Activated effector memory CD4-positive, alpha-beta T cell treated with Interleukin-2 at 50 U/mL for 16 hours (primary cell): Measurements from ENCODE around the gene FAM156A.
"Not testable (repeated sequence)": the region's sequence is repeated elsewhere in the genome, so short reads cannot be mapped to it uniquely, and the experiment has no call there.

Source experiments
- DNase-seq: peaks from one replicate; pipeline ENCODE4 v3.0.0-alpha.2; 2020

FAM156A gene

GRCh38 chrX:52958961-52959360 lies 643 bp upstream of the FAM156A start:
- not testable (repeated sequence) for DNase-seq

GRCh38 chrX:52949884-52950283 lies 8.4 kb downstream of the FAM156A start:
- not testable (repeated sequence) for DNase-seq

GRCh38 chrX:52949325-52949724 lies 9.0 kb downstream of the FAM156A start:
- DNase-seq, result not testable (repeated sequence)

GRCh38 chrX:52948265-52948664 lies 10.1 kb downstream of the FAM156A start:
- not testable (repeated sequence) for DNase-seq

- not testable (repeated sequence) for DNase-seq
Measured at GRCh38 chrX:52947501-52947900, 10.8 kb downstream of the FAM156A start.

- not testable (repeated sequence) for DNase-seq
Measured at GRCh38 chrX:52945838-52946494, 12.4 kb downstream of the FAM156A start.

GRCh38 chrX:52941728-52942127 lies 16.6 kb downstream of the FAM156A start:
- DNase-seq, result not testable (repeated sequence)

GRCh38 chrX:52940704-52941103 lies 17.6 kb downstream of the FAM156A start:
- not testable (repeated sequence) for DNase-seq

- not testable (repeated sequence) for DNase-seq
Measured at GRCh38 chrX:52935470-52935784, 22.9 kb downstream of the FAM156A start.

- DNase-seq, result peak; percentile 85
Measured at GRCh38 chrX:52934704-52935469, 23.4 kb downstream of the FAM156A start.

GRCh38 chrX:52933976-52934703 lies 24.2 kb downstream of the FAM156A start:
- no peak for DNase-seq

GRCh38 chrX:52933213-52933612 lies 25.1 kb downstream of the FAM156A start:
- no peak for DNase-seq

GRCh38 chrX:52930214-52930613 lies 28.1 kb downstream of the FAM156A start:
- DNase-seq, result not testable (repeated sequence)

- no peak for DNase-seq
Measured at GRCh38 chrX:52923781-52924241, 34.5 kb downstream of the FAM156A start.

- DNase-seq, result not testable (repeated sequence)
Measured at GRCh38 chrX:52914704-52915103, 43.6 kb downstream of the FAM156A start.

- DNase-seq, result not testable (repeated sequence)
Measured at GRCh38 chrX:52913681-52914080, 44.6 kb downstream of the FAM156A start.

GRCh38 chrX:52909313-52909969 lies 48.9 kb downstream of the FAM156A start:
- not testable (repeated sequence) for DNase-seq

GRCh38 chrX:52907900-52908299 lies 50.4 kb downstream of the FAM156A start:
- DNase-seq, result not testable (repeated sequence)

GRCh38 chrX:52907137-52907536 lies 51.2 kb downstream of the FAM156A start:
- DNase-seq, result not testable (repeated sequence)

GRCh38 chrX:52906072-52906471 lies 52.2 kb downstream of the FAM156A start:
- DNase-seq, result not testable (repeated sequence)

- not testable (repeated sequence) for DNase-seq
Measured at GRCh38 chrX:52905531-52905930, 52.8 kb downstream of the FAM156A start.
